NK-92 (cell line): Measurements from ENCODE around the gene CCDC74B.
"Not testable (repeated sequence)": the region's sequence is repeated elsewhere in the genome, so short reads cannot be mapped to it uniquely, and the experiment has no call there.

Experiments used
- DNase-seq: peaks from one replicate; lab custom pipeline; 2025; ENCODE audit not compliant: unreplicated experiment; lab: John Stamatoyannopoulos, UW

The CCDC74B gene

DNA sequence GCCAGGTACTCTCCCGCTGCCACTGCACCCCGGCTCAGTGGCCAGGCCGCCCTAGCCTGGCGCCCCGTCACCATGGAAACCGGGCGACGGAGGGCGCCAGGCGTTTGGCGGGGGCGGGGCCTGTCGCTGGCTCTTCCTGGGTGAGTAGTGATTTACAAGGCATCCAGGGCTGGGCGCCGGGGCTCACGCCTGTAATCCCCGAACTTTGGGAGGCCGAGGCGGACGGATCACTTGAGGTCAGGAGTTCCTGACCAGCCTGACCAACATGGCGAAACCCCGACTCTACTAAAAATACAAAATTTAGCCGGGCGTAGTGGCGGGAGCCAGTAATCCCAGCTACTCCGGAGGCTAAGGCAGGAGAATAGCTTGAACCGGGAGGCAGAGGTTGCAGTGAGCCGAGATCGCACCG is at the start of gene CCDC74B:
Gene CCDC74B, minus strand, starts transcription at position 107 of the 409 bp plus-strand sequence. CDS start 116 bp downstream, outside the sequence.
- not testable (repeated sequence) for DNase-seq

DNA sequence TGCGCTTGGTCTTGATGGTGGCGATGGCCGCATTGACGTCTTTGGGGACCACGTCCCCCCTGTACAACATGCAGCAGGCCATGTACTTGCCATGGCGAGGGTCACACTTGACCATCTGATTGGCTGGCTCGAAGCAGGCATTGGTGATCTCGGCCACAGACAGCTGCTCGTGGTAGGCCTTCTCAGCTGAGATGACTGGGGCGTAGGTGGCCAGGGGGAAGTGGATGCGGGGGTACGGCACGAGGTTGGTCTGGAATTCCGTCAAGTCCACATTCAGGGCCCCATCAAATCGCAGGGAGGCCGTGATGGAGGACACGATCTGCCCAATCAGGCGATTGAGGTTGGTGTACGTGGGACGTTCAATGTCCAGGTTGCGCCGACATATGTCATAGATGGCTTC is 48.9 kb upstream of the CCDC74B start:
- DNase-seq: not testable (repeated sequence)

DNA sequence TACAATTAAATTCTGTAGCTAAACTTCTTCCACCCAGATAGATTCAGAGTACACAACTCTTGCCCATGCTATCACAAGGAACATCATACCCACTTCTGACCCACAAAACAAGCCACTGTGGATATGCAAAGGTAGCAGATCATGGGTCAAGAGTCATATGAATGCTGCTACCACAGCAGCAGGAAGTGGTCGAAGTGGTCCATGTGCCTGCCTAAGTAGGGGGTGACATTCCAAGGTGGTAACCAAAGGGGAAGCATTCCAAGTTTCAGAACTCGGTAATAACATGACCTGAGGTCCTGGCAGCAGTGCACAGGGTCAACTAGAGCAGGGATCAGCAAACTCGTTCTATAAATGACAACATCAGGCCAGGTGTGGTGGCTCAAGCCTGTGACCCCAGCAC is 47.5 kb upstream of the CCDC74B start:
- not testable (repeated sequence) for DNase-seq

DNA sequence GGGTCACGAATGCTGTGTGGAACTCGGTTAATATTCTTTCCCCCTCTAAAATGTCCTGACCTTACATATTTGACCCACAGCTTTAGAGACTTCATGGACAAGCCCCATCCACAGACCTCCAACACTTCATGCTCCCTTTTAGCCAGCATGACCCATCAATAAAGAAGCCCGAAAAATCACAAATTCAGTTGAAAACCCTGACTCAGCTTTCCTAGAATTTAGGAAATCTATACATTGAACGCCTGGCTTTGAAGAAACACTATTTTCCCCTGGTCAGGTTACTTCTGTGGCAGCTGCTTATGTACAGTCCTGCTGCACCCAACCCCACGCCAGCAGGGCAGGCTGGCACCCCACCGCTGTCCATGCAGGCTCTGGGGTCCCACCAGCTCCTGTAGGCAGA is 46.4 kb upstream of the CCDC74B start:
- DNase-seq: not testable (repeated sequence)

DNA sequence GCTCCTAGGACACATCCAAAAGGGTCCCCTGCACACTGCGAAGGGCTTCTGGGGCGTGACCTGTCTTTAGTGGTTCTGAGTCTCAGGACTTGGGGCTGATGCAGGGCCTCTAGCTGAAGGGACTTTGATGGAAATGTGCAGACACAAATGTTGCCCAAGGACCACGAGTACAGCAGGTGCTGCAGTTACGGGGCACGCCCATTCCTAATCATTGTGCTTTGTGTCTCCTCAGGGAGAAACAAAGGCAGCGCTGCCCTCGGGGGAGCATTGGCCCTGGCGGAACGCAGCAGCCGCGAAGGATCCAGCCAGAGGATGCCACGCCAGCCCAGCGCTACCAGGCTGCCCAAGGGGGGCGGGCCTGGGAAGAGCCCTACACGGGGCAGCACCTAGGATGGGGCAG is 45.3 kb upstream of the CCDC74B start:
- no peak for DNase-seq

DNA sequence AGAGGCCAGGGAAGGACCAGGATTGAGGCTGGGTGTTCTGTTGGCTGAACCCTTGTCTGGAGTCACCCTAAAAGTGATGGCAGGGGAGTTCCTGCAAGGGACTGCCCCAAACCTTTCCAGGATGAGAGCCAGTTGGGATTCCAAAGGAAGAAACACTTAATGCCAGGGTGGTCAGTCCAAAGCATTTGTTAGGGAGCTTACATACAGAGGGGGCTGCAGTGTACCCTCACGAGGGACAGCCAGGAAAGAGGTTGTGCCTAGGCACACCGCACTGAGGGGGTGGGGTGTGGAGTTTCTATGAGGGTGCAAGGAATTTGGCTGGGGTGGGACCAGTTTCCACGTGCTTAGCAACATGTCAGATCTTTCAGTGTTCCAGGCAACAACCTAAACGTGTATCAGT is 44.0 kb upstream of the CCDC74B start:
- not testable (repeated sequence) for DNase-seq

DNA sequence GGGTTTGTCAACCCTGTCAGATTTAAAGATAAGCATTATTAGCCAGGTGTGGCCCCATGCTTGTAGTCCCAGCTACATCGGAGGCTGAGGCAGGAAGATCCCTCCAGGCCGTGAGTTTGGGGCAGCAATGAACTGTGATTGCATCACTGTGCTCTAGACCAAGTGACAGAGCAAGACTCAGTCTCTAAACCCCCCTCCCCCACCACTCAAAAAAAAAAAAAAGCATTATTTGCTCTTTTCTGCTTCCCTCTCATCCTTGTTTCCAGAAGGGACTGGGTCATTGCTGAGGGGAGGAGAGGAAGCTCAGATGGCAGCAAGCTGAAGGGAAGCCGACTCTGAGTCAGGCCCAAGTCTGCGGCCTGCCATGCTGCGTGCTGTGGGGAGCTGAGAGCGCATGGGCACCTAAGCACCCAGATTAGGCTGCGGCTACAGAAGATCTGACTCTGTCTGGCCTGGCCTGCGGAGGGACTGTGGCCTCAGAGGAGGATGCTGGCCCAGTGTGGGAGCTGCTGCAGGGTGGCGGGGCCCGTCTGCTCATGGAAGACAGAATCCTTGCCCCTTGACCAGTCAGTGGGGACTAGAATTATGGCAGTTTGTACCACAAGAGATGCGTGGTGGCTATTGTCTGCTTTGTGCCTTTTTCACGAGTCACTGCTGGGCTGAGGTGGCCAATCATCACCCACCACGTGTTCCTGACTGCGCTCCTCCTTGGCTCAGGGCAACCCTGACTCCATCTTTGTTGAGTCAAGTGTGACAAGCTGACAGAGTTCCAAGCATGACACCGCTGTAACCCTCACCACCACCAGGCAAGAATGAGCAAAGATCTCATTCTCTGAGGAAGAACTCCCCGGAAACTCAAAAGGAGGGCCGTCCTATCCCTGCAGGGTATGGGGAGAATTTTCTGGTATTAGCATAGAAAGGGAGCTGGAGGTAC is 43.2 kb upstream of the CCDC74B start:
- not testable (repeated sequence) for DNase-seq

DNA sequence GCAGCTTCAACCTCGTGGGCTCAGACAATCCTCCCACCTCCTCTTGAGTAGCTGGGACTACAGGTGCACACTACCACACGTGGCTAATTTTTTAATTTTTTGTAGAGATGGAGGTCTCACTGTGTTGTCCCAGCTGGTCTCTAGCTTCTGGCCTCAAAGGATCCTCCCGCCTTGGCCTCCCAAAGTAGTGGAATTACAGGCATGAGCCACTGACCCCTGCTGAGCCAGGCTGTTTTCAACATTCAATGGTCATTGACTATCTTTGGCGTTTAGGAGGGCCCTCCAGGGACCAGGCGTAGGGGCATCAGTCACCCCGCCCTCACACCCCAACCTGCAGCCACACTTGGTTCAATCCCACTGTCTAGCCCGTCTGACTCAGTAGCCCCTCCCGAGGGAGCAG is 42.4 kb upstream of the CCDC74B start:
- DNase-seq: no peak

DNA sequence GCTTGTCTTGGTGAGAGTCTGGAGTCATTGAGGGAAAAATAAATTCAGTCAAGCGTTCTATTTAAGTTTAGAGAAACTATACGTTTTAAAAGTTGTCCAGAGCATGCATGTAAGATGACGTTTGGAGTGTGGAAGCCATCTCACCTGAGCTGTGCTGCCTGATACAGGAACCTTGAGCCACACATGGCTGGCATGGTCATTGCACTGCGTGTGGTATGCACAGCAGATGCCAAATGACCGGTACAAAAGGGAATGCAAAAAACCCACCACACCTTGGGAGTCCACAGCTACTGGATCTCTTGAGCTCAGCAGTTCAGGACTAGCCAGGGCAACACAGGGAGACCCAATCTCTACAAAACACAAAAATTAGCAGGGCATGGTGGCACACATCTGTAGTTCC is 41.5 kb upstream of the CCDC74B start:
- no peak for DNase-seq

DNA sequence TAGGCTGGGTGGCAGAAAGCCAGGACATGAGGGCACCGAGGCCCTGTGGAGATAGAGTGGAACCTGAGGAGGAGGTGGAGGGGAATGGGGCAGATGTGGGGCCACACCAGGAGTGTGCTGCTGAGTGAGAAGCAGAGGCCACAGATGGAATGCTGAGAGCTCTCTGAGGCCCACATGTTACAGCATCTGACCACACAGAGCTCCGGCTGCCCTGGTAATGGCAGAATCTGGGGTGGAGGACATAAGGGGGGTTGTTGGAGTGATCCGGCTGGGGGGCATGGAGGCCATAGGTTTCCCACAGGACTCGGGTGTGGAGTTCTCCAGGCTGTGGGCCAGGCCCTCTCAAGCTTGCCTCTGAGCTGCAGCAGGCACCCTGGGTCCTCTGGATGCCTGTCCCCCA is 41.0 kb upstream of the CCDC74B start:
- no peak for DNase-seq

DNA sequence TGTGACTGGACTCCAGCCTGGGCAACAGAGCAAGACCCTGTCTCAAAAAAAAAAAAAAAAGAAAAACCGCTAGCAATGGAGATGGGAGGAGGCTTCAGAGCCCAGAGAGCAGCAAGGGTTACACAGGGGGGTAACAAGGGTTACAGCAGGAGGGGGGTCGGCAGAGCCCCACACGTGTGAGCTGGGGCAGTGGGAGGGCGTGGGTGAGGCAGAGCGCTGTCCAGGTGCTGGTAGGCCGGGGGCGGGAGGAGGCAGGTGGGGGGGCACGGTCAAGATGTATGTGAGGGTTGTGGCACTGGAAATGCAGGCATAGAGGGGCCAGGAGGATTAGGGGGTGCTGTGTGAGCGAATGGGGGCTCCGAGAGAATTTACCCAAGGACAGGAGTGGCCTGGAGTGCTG is 40.5 kb upstream of the CCDC74B start:
- no peak for DNase-seq

DNA sequence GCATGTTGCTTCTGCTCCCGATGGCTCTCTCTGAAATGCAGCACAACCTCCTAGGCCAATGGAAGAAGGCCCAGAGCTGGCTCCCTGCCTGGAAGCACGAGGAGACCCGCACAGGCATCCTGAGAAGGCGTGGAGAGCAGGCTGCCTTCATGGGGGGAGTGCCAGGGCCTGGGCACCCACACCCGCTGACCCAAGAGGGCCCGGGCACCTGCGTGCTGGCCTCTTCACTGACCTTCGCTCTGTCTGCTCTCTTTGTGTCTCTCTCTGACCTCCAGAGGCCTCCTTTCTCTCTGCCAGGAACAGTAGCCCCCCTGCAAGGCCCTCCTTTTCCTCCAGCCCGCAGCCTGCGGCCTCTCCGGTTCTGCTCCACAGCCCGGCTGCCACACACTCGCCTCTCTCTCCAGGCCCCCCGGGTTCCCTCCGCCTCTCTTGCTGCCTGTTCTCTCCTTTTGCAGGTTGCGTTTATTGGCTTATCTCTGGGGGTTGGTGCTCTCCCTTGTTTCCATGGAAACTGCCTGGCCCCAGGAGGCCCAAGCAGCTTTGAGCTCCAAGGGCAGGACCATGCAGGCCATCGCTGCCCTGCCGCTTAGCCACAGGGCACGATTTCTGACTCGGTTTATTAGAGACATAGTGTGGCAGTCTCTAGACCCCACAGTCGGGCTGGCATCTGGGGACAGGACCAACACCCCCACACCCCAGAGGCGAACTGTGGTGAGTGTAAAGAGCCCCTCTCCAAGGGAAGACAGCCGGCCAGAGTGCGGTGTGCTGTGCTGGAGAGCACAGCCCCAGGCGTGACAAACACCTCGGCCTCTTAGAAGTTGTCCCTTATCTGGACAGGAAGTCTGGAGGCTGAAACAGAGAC is 38.8 kb upstream of the CCDC74B start:
- no peak for DNase-seq

DNA sequence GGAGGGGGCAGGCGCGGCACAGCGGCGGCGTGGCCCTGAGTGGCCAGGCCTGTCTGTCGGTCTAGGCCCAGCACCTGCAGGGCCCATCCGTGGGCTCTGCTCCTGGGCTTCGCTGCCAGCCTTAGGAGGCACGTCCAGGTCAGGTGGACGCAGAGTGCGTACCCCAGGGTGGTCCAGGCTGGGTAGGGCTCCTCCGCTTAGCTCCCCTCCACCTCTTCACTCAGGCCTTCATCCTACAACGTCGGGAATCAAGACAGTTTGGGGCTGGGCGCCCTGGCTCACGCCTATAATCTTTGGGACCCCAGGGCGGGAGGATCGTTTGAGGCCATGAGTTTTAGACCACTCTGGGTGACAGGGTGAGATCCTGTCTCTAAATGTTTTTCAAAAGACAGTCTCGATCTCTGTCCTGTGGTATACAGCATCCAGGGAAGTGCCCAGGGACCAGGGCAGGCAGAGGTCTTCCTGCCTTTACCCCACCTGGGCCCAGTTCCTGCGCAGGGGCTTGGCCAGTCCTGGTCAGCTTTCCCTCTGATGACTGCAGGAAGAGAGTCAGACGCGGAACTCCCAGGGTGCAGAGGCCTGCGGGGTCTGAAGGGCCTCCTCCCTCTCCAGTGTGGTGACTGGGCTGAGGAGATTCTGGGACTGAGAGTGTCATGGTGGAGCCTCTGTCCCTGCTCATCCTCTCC is 38.1 kb upstream of the CCDC74B start:
- DNase-seq: not testable (repeated sequence)

DNA sequence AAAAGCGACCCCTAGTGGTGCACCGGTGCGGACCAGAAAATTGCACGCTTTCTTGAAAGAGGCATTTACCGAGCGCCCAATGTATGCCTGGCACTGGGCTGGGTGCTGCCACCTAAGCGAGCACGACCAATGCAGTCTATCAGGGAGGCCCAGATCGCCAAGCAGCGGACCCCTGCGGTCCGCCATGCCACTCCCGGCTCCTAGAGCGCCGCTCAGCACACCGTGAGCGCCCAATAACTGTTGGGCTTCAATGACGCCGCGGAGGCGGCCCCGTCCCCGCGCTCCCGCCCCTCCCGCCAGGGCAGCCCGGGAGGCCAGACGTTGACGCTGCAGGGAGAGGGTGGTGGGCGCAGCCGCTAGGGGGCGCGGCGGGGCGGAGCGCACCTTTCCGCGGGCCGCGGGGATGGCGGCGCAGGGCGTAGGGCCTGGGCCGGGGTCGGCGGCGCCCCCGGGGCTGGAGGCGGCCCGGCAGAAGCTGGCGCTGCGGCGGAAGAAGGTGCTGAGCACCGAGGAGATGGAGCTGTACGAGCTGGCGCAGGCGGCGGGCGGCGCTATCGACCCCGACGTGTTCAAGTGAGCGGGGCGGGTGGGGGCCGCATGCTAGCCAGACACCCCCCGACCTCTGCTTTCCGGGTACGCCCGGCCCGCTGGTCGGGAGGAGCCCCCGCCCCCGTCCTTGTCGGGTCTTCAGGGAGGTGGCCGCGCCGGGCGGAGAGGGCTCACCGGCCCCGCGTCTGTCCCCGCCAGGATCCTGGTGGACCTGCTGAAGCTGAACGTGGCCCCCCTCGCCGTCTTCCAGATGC is 37.2 kb upstream of the CCDC74B start, which contains the start of gene MZT2B:
Gene MZT2B, plus strand, starts transcription at position 383 of the 803 bp plus-strand sequence. Its CDS starts 21 bp downstream, at position 404.
- peak; percentile 37 for DNase-seq

DNA sequence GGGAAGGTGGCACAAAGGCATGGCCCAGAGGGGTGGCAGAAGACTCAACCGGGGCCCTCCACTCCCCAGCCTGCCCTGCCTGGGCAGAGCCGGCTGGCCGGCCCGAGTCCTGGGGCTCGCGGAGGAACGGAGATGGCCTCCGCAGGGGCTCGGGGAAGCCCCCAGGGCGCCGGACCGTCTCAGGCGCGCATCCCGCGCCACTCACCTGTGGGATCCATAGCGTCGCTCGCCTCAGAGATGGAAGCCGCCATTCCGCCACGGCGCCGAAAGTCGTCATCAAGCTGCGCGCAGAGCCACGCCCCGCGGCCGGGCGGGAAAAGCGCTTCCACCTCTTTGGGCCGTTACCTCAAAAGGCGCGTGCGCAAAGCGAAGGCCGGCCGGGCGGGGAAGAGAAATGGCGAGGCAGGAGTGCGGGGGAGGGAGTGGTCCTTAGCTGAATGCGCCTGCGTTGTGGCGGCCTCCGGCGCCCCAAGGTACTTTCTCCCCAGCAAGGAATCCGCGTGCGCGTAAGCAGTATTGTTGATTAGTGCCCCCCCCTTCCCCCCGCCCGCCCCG is 36.5 kb upstream of the CCDC74B start, which contains the start of gene SMPD4:
Gene SMPD4, minus strand, starts transcription at position 278 of the 555 bp plus-strand sequence. CDS start 5,010 bp downstream, outside the sequence.
- peak; percentile 80 for DNase-seq

DNA sequence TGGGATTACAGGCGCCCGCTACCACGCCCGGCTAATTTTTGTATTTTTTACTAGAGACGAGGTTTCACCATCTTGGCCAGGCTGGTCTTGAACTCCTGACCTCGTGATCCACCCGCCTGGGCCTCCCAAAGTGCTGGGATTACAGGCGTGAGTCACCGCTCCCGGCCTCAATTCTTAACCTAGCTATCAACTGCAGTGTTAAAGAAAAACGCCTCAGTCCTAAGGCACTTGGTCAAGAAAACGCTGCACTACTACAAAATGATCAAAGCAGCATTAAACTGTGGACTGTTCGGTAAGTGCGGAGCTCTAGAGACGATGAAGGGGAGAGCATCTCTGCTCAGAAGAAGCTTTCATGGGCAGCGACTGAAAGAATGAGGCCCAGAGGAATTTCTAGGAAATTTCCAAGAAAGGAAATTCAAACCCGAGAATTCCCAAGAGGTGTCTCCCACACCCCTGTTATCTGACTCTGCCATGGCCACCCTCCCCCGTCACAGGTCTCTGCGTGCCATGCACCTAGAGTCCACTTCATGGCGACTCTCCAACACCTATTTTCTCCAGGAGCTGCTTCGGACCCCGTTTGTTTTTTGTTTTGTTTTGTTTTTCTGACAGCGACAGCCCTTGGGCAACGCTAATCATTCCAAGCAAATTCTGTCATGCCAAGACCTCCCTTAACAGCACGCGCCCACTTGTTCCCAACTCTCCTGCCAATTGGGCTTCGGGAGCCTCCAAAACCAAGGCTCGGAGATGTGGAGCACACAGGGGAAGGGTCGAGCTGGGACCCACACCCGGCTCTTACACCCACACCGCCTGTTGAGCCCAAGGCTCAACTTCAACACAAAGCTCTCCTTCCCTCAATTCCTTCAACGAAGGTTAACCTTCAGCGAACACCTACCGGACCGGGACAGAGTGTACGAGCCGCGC is 35.8 kb upstream of the CCDC74B start:
- not testable (repeated sequence) for DNase-seq

DNA sequence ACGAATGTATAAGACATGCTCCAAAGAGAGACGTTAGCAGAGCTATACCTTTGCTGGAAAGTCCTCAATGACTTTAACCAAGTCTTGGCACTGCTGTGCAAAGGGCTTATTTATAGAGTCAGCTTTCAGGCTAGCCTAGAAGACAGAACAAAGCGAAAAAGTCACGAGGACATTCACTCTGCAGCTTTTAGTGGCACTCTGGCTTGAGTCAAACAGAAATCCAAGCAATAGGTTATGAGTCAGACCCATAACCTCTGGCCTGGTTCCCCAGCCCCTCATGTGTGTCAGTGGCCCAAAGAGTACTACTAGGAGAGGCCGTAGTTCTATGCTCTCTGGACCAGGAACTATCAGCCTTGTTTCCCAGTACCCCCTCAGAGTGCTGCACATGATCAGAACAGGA is 30.0 kb upstream of the CCDC74B start:
- DNase-seq: not testable (repeated sequence)

DNA sequence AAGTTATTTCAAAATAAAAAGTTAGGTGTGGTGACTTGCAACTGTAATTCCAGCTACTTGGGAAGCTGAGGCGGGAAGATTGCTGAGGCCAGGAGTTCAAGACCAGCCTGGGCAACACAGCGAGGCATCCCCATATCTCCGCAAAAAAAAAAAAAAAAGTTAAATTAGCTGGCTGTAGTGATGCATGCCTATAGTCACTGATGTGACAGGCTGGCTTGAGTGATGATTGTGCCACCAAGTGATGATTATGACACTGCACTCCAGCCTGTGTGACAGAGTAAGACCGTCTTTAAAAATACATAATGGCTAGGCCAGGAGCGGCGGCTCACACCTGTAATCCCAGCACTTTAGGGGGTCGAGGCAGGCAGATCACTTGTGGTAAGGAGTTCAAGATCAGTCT is 25.0 kb upstream of the CCDC74B start:
- no peak for DNase-seq

DNA sequence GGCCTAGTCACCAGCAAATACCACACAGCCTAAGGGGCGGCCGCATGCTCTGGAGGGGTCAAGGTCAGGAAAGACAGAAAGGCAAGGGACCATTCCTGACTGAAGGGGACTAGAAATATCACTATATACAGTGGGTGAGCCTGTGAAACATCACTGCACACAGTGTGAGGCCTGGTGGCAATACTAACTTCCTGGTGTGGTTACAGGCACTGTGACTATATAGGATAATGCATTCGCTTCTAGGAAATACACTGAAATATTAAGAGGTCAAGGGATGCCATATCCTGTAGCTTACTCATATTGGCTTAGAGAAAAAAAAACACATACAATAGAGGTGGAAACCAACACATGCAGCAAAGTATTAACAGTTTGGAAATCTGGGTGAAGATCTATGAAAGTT is 24.3 kb upstream of the CCDC74B start:
- not testable (repeated sequence) for DNase-seq
